H1 (cell line): ENCODE data around the gene XPOT. TPM values are rescaled to one million over a fixed set of nuclear protein-coding genes. Genes with fewer than 3 reads are reported as not detected.

Source experiments
- CTCF ChIA-PET: fragments of 300-600 bp; sonication (Branson Sonifier 250); formaldehyde crosslinking; loops from one replicate; lab custom pipeline; 2021; ENCODE audit not compliant: partially characterized antibody; lab: Charles Lee
- POLR2A ChIA-PET: fragments of 300-600 bp; sonication (Branson Sonifier 250); formaldehyde crosslinking; loops from one replicate; lab custom pipeline; 2021; ENCODE audit warnings: inconsistent platforms; ENCODE audit not compliant: partially characterized antibody; lab: Charles Lee
- DNase-seq, 2 experiments: peaks; one replicate each; pipeline versions ENCODE4 v3.0.0 to v3.0.0-alpha.2; 2010 to 2022; ENCODE audit warnings: low spot score in 2 of 2, low read depth in 1 of 2, mixed read lengths in 1 of 2
- FAIRE-seq: peaks from 2 replicates; lab custom pipeline; 2011; peaks lifted over from hg19 to GRCh38; lab: Jason Lieb, UNC
- H2AFZ ChIP-seq: 2 replicates; pipeline ENCODE4 v1.8.1; 2012; ENCODE audit warnings: low read length, inconsistent platforms
- H2AK5ac ChIP-seq: 2 replicates; pipeline ENCODE4 v1.6.1; 2013; ENCODE audit warnings: low read depth, low read length
- H2BK120ac ChIP-seq: replicated peaks from 2 replicates; pipeline ENCODE3; 2013; ENCODE audit warnings: low read depth, low read length, inconsistent platforms
- H2BK12ac ChIP-seq: 2 replicates; pipeline ENCODE4 v1.6.1; 2013; ENCODE audit warnings: low read depth, low read length
- H2BK15ac ChIP-seq: 2 replicates; pipeline ENCODE4 v1.6.1; 2013; ENCODE audit warnings: low read length
- H2BK20ac ChIP-seq: 2 replicates; pipeline ENCODE4 v1.6.1; 2013; ENCODE audit warnings: low read length
- H2BK5ac ChIP-seq: 2 replicates; pipeline ENCODE4 v1.6.1; 2013; ENCODE audit warnings: low read depth, low read length
- H3K14ac ChIP-seq: 2 replicates; pipeline ENCODE4 v1.6.1; 2013; ENCODE audit warnings: inconsistent platforms; ENCODE audit not compliant: insufficient read length
- H3K18ac ChIP-seq: 2 replicates; pipeline ENCODE4 v1.6.1; 2013; ENCODE audit warnings: low read length; ENCODE audit errors: extremely low read depth
- H3K23ac ChIP-seq: 2 replicates; pipeline ENCODE4 v1.6.1; 2013; ENCODE audit warnings: inconsistent platforms; ENCODE audit not compliant: insufficient read length
- H3K23me2 ChIP-seq: 2 replicates; pipeline ENCODE4 v1.6.1; 2013; ENCODE audit warnings: low read depth, low read length
- H3K27ac ChIP-seq: 2 replicates; pipeline ENCODE4 v1.6.1; 2011; ENCODE audit warnings: low read depth, low read length, inconsistent platforms
- H3K27me3 ChIP-seq, 4 experiments: replicated peaks in 1 of 4; 1 replicate in 1 of 4; 2 replicates in 3 of 4; pipeline versions ENCODE4 v1.6.1 to v1.8.1; 2011 to 2013; ENCODE audit warnings: low read length in 3 of 4, mild to moderate bottlenecking in 3 of 4, inconsistent platforms in 2 of 4, mixed read lengths in 2 of 4, moderate library complexity in 1 of 4; ENCODE audit not compliant: control insufficient read depth in 3 of 4, insufficient read depth in 3 of 4; ENCODE audit errors: extremely low read depth in 1 of 4
- H3K36me3 ChIP-seq, 4 experiments: 2 replicates each; pipeline versions ENCODE4 v1.6.1 to v1.8.1; 2011 to 2013; ENCODE audit warnings: mild to moderate bottlenecking in 4 of 4, low read length in 3 of 4, moderate library complexity in 2 of 4, control low read depth in 1 of 4, inconsistent platforms in 1 of 4; ENCODE audit not compliant: insufficient read depth in 4 of 4, control insufficient read depth in 2 of 4
- H3K4ac ChIP-seq: replicated peaks from 2 replicates; pipeline ENCODE3; 2013; ENCODE audit warnings: low read length, low read depth, mixed read lengths, inconsistent platforms; ENCODE audit not compliant: insufficient read length
- H3K4me1 ChIP-seq, 4 experiments: replicated peaks in 1 of 4; 1 replicate in 1 of 4; 2 replicates in 3 of 4; pipeline versions ENCODE4 v1.6.1 to v1.8.1; 2011 to 2013; ENCODE audit warnings: low read length in 3 of 4, inconsistent platforms in 2 of 4, mixed read lengths in 1 of 4; ENCODE audit not compliant: insufficient read depth in 4 of 4, control insufficient read depth in 3 of 4
- H3K4me2 ChIP-seq, 2 experiments: 2 replicates each; pipeline versions ENCODE4 v1.6.1 to v1.8.1; 2011 to 2013; ENCODE audit warnings: low read depth in 2 of 2, low read length in 2 of 2, control low read depth in 1 of 2, inconsistent platforms in 1 of 2, mild to moderate bottlenecking in 1 of 2; ENCODE audit not compliant: insufficient read depth in 1 of 2
- H3K4me3 ChIP-seq, 4 experiments: fragments of 200-600, 300-600 bp in 1 of 4; sonication (generic), shearing (Covaris generic), sonication (Bioruptor Twin) in 1 of 4; 2 replicates each; pipeline versions ENCODE4 v1.5.1 to v1.8.1; 2011 to 2016; ENCODE audit warnings: low read length in 4 of 4, low read depth in 3 of 4, control low read depth in 2 of 4, inconsistent platforms in 2 of 4, mild to moderate bottlenecking in 2 of 4, mixed read lengths in 1 of 4, moderate library complexity in 1 of 4; ENCODE audit not compliant: insufficient read depth in 2 of 4; ENCODE audit errors: extremely low read depth in 1 of 4
- H3K56ac ChIP-seq: replicated peaks from 2 replicates; pipeline ENCODE3; 2013; ENCODE audit warnings: low read depth, mild to moderate bottlenecking, mixed read lengths, low read length, inconsistent platforms; ENCODE audit not compliant: insufficient read length
- H3K79me1 ChIP-seq: 2 replicates; pipeline ENCODE4 v1.6.1; 2013; ENCODE audit warnings: low read depth, low read length, control low read depth
- H3K79me2 ChIP-seq, 2 experiments: 2 replicates each; pipeline versions ENCODE4 v1.6.1 to v1.8.1; 2012 to 2013; ENCODE audit warnings: low read length in 2 of 2, mild to moderate bottlenecking in 2 of 2, inconsistent platforms in 1 of 2; ENCODE audit not compliant: insufficient read depth in 2 of 2, control insufficient read depth in 1 of 2
- H3K9ac ChIP-seq, 4 experiments: replicated peaks in 1 of 4; 1 replicate in 1 of 4; 2 replicates in 3 of 4; pipeline versions ENCODE4 v1.6.1 to v1.8.1; 2011 to 2013; ENCODE audit warnings: low read depth in 3 of 4, low read length in 3 of 4, control low read depth in 2 of 4, mild to moderate bottlenecking in 2 of 4, moderate library complexity in 2 of 4, inconsistent platforms in 1 of 4; ENCODE audit errors: extremely low read depth in 1 of 4
- H3K9me3 ChIP-seq, 2 experiments: 2 replicates each; pipeline versions ENCODE4 v1.6.1 to v1.8.1; 2012 to 2013; ENCODE audit warnings: mild to moderate bottlenecking in 2 of 2, moderate library complexity in 2 of 2, control low read depth in 1 of 2, inconsistent platforms in 1 of 2, low read depth in 1 of 2, low read length in 1 of 2, mixed read lengths in 1 of 2; ENCODE audit not compliant: insufficient read depth in 2 of 2
- H4K20me1 ChIP-seq, 2 experiments: replicated peaks in 1 of 2; 2 replicates each; pipeline versions ENCODE3 to v1.8.1; 2011 to 2013; ENCODE audit warnings: inconsistent platforms in 2 of 2, low read length in 2 of 2, mild to moderate bottlenecking in 1 of 2; ENCODE audit not compliant: insufficient read depth in 2 of 2, control insufficient read depth in 1 of 2
- H4K5ac ChIP-seq: 2 replicates; pipeline ENCODE4 v1.6.1; 2013; ENCODE audit warnings: low read length, low read depth, mixed read lengths, inconsistent platforms; ENCODE audit not compliant: insufficient read length
- H4K8ac ChIP-seq: 2 replicates; pipeline ENCODE4 v1.8.0; 2013; ENCODE audit warnings: mild to moderate bottlenecking, moderate library complexity, low read length, inconsistent platforms; ENCODE audit not compliant: insufficient read depth; ENCODE audit errors: extremely low read depth
- H4K91ac ChIP-seq: replicated peaks from 2 replicates; pipeline ENCODE3; 2013; ENCODE audit warnings: low read length, mixed read lengths, inconsistent platforms; ENCODE audit not compliant: insufficient read length
- JUN ChIP-seq: IDR thresholded peaks from 2 replicates; pipeline ENCODE4 v1.6.1; 2011; ENCODE audit warnings: low read depth, mild to moderate bottlenecking, improper control_type of control experiment, low read length
- RXRA ChIP-seq: IDR thresholded peaks from 2 replicates; pipeline ENCODE4 v1.6.1; 2011; ENCODE audit warnings: low read depth, mild to moderate bottlenecking, low read length, moderate library complexity; ENCODE audit not compliant: insufficient read depth
- SP4 ChIP-seq: IDR thresholded peaks from 2 replicates; pipeline ENCODE4 v1.6.1; 2012; ENCODE audit warnings: low read length, inconsistent platforms
- SRF ChIP-seq: IDR thresholded peaks from 2 replicates; pipeline ENCODE4 v1.6.1; 2011; ENCODE audit warnings: mild to moderate bottlenecking, low read depth, low read length, moderate library complexity
- TEAD4 ChIP-seq: IDR thresholded peaks from 2 replicates; pipeline ENCODE4 v1.6.1; 2012; ENCODE audit warnings: low read depth, low read length, inconsistent platforms, mixed read lengths
- ZNF274 ChIP-seq: IDR thresholded peaks from 2 replicates; pipeline ENCODE4 v1.7.0; 2012; ENCODE audit warnings: low read length, borderline replicate concordance; ENCODE audit errors: extremely low read depth
- WGBS, 2 experiments: shearing (Covaris generic) in 1 of 2; methylation state at CpG; one replicate each; pipeline versions ENCODE4 v1.1.6 to v1.1.7; 2013 to 2015; ENCODE audit warnings: low lambda C conversion rate in 2 of 2, mixed read lengths in 2 of 2, inconsistent platforms in 1 of 2, low coverage in 1 of 2, missing lambda C conversion rate in 1 of 2; ENCODE audit not compliant: insufficient replicate concordance in 2 of 2, insufficient coverage in 1 of 2, insufficient read length in 1 of 2; ENCODE audit errors: extremely low coverage in 1 of 2, missing lambda C conversion rate in 1 of 2; 5-methylcytosine and 5-hydroxymethylcytosine counted together
- polyA plus RNA-seq, 7 experiments: library from polyadenylated mRNA; depleted of rRNA in 3 of 7; stranded (reverse) in 5 of 7; unstranded in 2 of 7; fragments of >200 nt in 5 of 7; fragments of 200-250 nt in 2 of 7; gene quantifications; 1 replicate in 5 of 7; 2 replicates in 1 of 7; 4 replicates in 1 of 7; pipeline versions ENCODE4 v1.2.1 to v1.2.3, GENCODE V29; 2011 to 2013; ENCODE audit warnings: missing spikeins in 2 of 7, mixed read lengths in 2 of 7
- total RNA-seq: library from RNA; stranded (reverse); fragmentation: NEBNext Ultra II Directional; extraction: Animal tissue kit (Norgen Biotek cat#: 25700); gene quantifications from 2 replicates; pipeline ENCODE4 v1.2.1, GENCODE V29; 2021

The XPOT gene
- total and polyA plus RNA-seq, 2 of the 8 experiments (the other 6 are each of a cell fraction or from before 2014, with no cell fraction given) = 38.8 to 176 TPM

GRCh38 chr12:64385019-64385418 is 19.2 kb upstream of the XPOT start:
- Histone ChIP-seq H3K9me3 (no peaks in the 10 kb centered on the region), H4K91ac (no peak overlapping the region), H3K27ac (no peak overlapping the region), H2BK20ac (no peak overlapping the region), H3K79me2 (no peaks in the 10 kb centered on the region), H3K79me1 (no peaks in the 10 kb centered on the region), H3K27me3 (peaks cover 0 to 1% (median 0%) of the 10 kb centered on the region in 4 experiments; a peak in 3 of 7 replicates), H2AFZ (no peak overlapping the region), H4K20me1 (no peaks in the 10 kb centered on the region), H3K4me1 (peaks cover 0 to 2% (median 0%) of the 10 kb centered on the region in 4 experiments; a peak in 1 of 7 replicates), H3K4ac (no peak overlapping the region), H2AK5ac (no peak overlapping the region), H2BK5ac (no peak overlapping the region), H4K8ac (no peak overlapping the region), H3K23ac (no peak overlapping the region), H3K9ac (no peak overlapping the region), H3K4me3 (no peak overlapping the region), H2BK15ac (no peak overlapping the region), H3K18ac (no peak overlapping the region), H3K56ac (no peak overlapping the region), H4K5ac (no peak overlapping the region), H2BK12ac (no peak overlapping the region), H3K23me2 (no peaks in the 10 kb centered on the region), H3K14ac (no peak overlapping the region), H3K4me2 (no peak overlapping the region), H2BK120ac (no peak overlapping the region), H3K36me3 (no peaks in the 10 kb centered on the region)
- ChIA-PET CTCF (interaction anchor here (0.6 kb wide), 1 partner anchor 9 kb away, joined by 3 read pairs; no protein-coding TSS in a partner anchor), POLR2A (interaction anchor here (0.6 to 1.8 kb wide), 2 partner anchors 12 to 19 kb away, joined by 3 to 5 read pairs; partner anchors contain the start of gene XPOT)
- FAIRE-seq (no peak), DNase-seq (no peak)
- WGBS, 2 experiments = 89% methylated on average over 3 of the region's 3 CpGs; no CpG with 5 or more reads in 1 of the 2 experiments
- no peak for TF ChIP-seq SP4
- no peak for TF ChIP-seq ZNF274
- no peak for TF ChIP-seq RXRA
- TF ChIP-seq TEAD4 = no peak
- no peak for TF ChIP-seq JUN
- no peak for TF ChIP-seq SRF
